Parathyroid adenoma (tissue), 2 donors: ENCODE measurements around the gene CLASP1.
"Not testable (repeated sequence)": the region's sequence is repeated elsewhere in the genome, so short reads cannot be mapped to it uniquely, and the experiment has no call there.

Source experiments
- H2AFZ ChIP-seq: fragments of 300-600 bp; sonication (generic); one replicate; pipeline ENCODE4 v1.7.0; 2017; ENCODE audit warnings: antibody characterized with exemption, mild to moderate bottlenecking
- H3K27ac ChIP-seq: fragments of 300-600 bp; sonication (generic); one replicate; pipeline ENCODE4 v1.7.0; 2017
- H3K27me3 ChIP-seq: fragments of 300-600 bp; sonication (generic); one replicate; pipeline ENCODE4 v1.7.0; 2017; ENCODE audit warnings: low read length; ENCODE audit not compliant: control insufficient read depth, insufficient read depth
- H3K36me3 ChIP-seq: fragments of 300-600 bp; sonication (generic); one replicate; pipeline ENCODE4 v1.7.0; 2017; ENCODE audit warnings: low read length; ENCODE audit not compliant: control insufficient read depth, insufficient read depth
- H3K4me1 ChIP-seq: fragments of 300-600 bp; sonication (generic); one replicate; pipeline ENCODE4 v1.7.0; 2017; ENCODE audit warnings: control low read depth
- H3K4me2 ChIP-seq: fragments of 300-600 bp; sonication (generic); one replicate; pipeline ENCODE4 v1.7.0; 2017; ENCODE audit warnings: low read length
- H3K4me3 ChIP-seq: fragments of 300-600 bp; sonication (generic); one replicate; pipeline ENCODE4 v1.7.0; 2017; ENCODE audit warnings: low read depth, low read length
- H3K79me2 ChIP-seq: fragments of 300-600 bp; sonication (generic); one replicate; pipeline ENCODE4 v1.7.0; 2017; ENCODE audit warnings: control low read depth
- H3K9ac ChIP-seq: fragments of 300-600 bp; sonication (generic); one replicate; pipeline ENCODE4 v1.7.0; 2017; ENCODE audit warnings: mild to moderate bottlenecking
- H3K9me3 ChIP-seq: fragments of 300-600 bp; sonication (generic); one replicate; pipeline ENCODE4 v1.7.0; 2017; ENCODE audit warnings: low read length; ENCODE audit not compliant: control insufficient read depth
- CTCF ChIP-seq: fragments of 300-600 bp; sonication (generic); IDR thresholded peaks from one replicate; pipeline ENCODE4 v1.7.0; 2017; ENCODE audit warnings: antibody characterized with exemption, mild to moderate bottlenecking
- donor health status: primary hyperparathyroidism.

CLASP1 gene

GRCh38 chr2:121647396-121647795 is 1.9 kb downstream of the CLASP1 start:
- H3K4me2 ChIP-seq, result no peak overlapping the region
- H3K27me3 ChIP-seq, result no peaks in the 10 kb centered on the region
- H3K27ac ChIP-seq, result no peak overlapping the region
- H3K9me3 ChIP-seq, result no peaks in the 10 kb centered on the region
- TF ChIP-seq CTCF, result no peak
- no peak overlapping the region for H2AFZ ChIP-seq
- no peak overlapping the region for H3K9ac ChIP-seq
- no peaks in the 10 kb centered on the region for H3K4me1 ChIP-seq
- peaks cover 28% of the 10 kb centered on the region for H3K79me2 ChIP-seq
- no peak overlapping the region for H3K4me3 ChIP-seq
- no peaks in the 10 kb centered on the region for H3K36me3 ChIP-seq

GRCh38 chr2:121644715-121645114 is 4.5 kb downstream of the CLASP1 start:
- Histone ChIP-seq H3K36me3 (no peaks in the 10 kb centered on the region), H3K4me1 (no peaks in the 10 kb centered on the region), H3K27ac (no peak overlapping the region), H2AFZ (no peak overlapping the region), H3K4me3 (no peak overlapping the region), H3K27me3 (no peaks in the 10 kb centered on the region), H3K4me2 (no peak overlapping the region), H3K9ac (no peak overlapping the region), H3K79me2 (peaks cover 39% of the 10 kb centered on the region), H3K9me3 (no peaks in the 10 kb centered on the region)
- no peak for TF ChIP-seq CTCF

- H3K27me3 ChIP-seq, result no peaks in the 10 kb centered on the region
- H3K4me3 ChIP-seq, result no peak overlapping the region
- no peaks in the 10 kb centered on the region for H3K4me1 ChIP-seq
- no peak overlapping the region for H3K27ac ChIP-seq
- peaks cover 47% of the 10 kb centered on the region for H3K79me2 ChIP-seq
- no peak overlapping the region for H3K9ac ChIP-seq
- H2AFZ ChIP-seq, result no peak overlapping the region
- no peak for TF ChIP-seq CTCF
- no peaks in the 10 kb centered on the region for H3K36me3 ChIP-seq
- no peaks in the 10 kb centered on the region for H3K9me3 ChIP-seq
- H3K4me2 ChIP-seq, result no peak overlapping the region
These were observed 5.4 kb downstream of the CLASP1 start for GRCh38 chr2:121643877-121644276.

- no peak overlapping the region for H3K9ac ChIP-seq
- no peak overlapping the region for H3K27ac ChIP-seq
- H3K36me3 ChIP-seq, result no peaks in the 10 kb centered on the region
- no peaks in the 10 kb centered on the region for H3K4me1 ChIP-seq
- no peak overlapping the region for H3K4me2 ChIP-seq
- no peaks in the 10 kb centered on the region for H3K27me3 ChIP-seq
- TF ChIP-seq CTCF, result no peak
- H2AFZ ChIP-seq, result no peak overlapping the region
- H3K4me3 ChIP-seq, result no peak overlapping the region
- no peaks in the 10 kb centered on the region for H3K9me3 ChIP-seq
- H3K79me2 ChIP-seq, result peaks cover 59% of the 10 kb centered on the region
These were observed 8.6 kb downstream of the CLASP1 start for GRCh38 chr2:121640380-121641316.

- not testable (repeated sequence) for H3K27ac ChIP-seq, H3K9me3 ChIP-seq, H3K4me2 ChIP-seq, H2AFZ ChIP-seq, H3K36me3 ChIP-seq, H3K9ac ChIP-seq, H3K4me3 ChIP-seq, H3K27me3 ChIP-seq, H3K4me1 ChIP-seq
- H3K79me2 ChIP-seq, result peaks cover 55% of the 10 kb centered on the region
These were observed 9.4 kb downstream of the CLASP1 start for GRCh38 chr2:121639846-121640245.
